SK-N-SH (cell line): ENCODE data around the gene CMBL.

ENCODE experiments used
- EP300 ChIP-seq, 2 experiments: IDR thresholded peaks; 2 replicates each; pipeline versions ENCODE4 v1.4.0 to v1.6.1; 2012; ENCODE audit warnings: borderline replicate concordance in 1 of 2, low read depth in 1 of 2, low read length in 1 of 2
- FOXM1 ChIP-seq: IDR thresholded peaks from 2 replicates; pipeline ENCODE4 v1.4.0; 2012; ENCODE audit warnings: low read depth, mild to moderate bottlenecking
- MEF2A ChIP-seq: IDR thresholded peaks from 2 replicates; pipeline ENCODE4 v1.4.0; 2012; ENCODE audit warnings: low read depth, borderline replicate concordance
- MXI1 ChIP-seq: IDR thresholded peaks from 2 replicates; pipeline ENCODE4 v1.6.1; 2012; ENCODE audit warnings: mild to moderate bottlenecking, low read depth, low read length, improper control_type of control experiment
- NRF1 ChIP-seq: IDR thresholded peaks from 2 replicates; pipeline ENCODE4 v1.6.1; 2012; ENCODE audit warnings: low read depth, mild to moderate bottlenecking, low read length
- POLR2AphosphoS5 ChIP-seq: IDR thresholded peaks from 2 replicates; pipeline ENCODE4 v1.6.1; 2012; ENCODE audit warnings: low read depth, low read length
- TAF1 ChIP-seq: IDR thresholded peaks from 2 replicates; pipeline ENCODE4 v1.6.1; 2012; ENCODE audit warnings: low read depth, mild to moderate bottlenecking, low read length, moderate library complexity, borderline replicate concordance
- YY1 ChIP-seq: IDR thresholded peaks from 2 replicates; pipeline ENCODE4 v1.4.0; 2012; ENCODE audit warnings: low read depth, mild to moderate bottlenecking
- TF ChIP-seq, protein P1 (sequence below): fragments of 200-600 bp; sonication (generic); IDR thresholded peaks from 2 replicates; pipeline ENCODE4 v1.6.1; 2017; ENCODE audit warnings: antibody characterized with exemption, mild to moderate bottlenecking, moderate library complexity
- TF ChIP-seq, protein P2 (sequence below): IDR thresholded peaks from 2 replicates; pipeline ENCODE4 v1.4.0; 2012; ENCODE audit warnings: low read depth, borderline replicate concordance
- TF ChIP-seq, protein P3 (sequence below): fragments of 150-350 bp; IDR thresholded peaks from 2 replicates; pipeline ENCODE4 v1.6.1; 2017; ENCODE audit warnings: antibody characterized with exemption, low read length, low read depth, borderline replicate concordance

DNA sequence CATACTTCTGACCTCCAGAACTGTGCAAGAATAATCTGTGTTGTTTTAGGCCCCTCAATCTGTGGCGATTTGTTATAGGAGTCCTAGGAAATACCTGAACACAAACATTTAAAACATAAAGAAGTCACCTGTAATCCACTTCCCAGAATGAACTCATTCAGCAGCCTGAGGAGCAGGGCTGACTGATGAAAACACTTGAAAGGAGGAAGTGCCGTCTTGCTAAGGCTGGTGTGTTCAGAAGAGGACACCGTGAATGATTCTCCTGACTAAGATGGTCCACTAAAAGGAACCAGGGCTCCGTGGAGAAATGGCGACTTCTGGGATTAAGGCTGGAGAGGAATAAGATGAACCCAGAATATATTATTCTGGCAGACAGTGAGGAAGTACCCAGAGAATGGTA, 27.1 kb upstream of the CMBL start:
- TF ChIP-seq, protein P1, sequence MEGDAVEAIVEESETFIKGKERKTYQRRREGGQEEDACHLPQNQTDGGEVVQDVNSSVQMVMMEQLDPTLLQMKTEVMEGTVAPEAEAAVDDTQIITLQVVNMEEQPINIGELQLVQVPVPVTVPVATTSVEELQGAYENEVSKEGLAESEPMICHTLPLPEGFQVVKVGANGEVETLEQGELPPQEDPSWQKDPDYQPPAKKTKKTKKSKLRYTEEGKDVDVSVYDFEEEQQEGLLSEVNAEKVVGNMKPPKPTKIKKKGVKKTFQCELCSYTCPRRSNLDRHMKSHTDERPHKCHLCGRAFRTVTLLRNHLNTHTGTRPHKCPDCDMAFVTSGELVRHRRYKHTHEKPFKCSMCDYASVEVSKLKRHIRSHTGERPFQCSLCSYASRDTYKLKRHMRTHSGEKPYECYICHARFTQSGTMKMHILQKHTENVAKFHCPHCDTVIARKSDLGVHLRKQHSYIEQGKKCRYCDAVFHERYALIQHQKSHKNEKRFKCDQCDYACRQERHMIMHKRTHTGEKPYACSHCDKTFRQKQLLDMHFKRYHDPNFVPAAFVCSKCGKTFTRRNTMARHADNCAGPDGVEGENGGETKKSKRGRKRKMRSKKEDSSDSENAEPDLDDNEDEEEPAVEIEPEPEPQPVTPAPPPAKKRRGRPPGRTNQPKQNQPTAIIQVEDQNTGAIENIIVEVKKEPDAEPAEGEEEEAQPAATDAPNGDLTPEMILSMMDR, result no peak
- TF ChIP-seq, protein P2, sequence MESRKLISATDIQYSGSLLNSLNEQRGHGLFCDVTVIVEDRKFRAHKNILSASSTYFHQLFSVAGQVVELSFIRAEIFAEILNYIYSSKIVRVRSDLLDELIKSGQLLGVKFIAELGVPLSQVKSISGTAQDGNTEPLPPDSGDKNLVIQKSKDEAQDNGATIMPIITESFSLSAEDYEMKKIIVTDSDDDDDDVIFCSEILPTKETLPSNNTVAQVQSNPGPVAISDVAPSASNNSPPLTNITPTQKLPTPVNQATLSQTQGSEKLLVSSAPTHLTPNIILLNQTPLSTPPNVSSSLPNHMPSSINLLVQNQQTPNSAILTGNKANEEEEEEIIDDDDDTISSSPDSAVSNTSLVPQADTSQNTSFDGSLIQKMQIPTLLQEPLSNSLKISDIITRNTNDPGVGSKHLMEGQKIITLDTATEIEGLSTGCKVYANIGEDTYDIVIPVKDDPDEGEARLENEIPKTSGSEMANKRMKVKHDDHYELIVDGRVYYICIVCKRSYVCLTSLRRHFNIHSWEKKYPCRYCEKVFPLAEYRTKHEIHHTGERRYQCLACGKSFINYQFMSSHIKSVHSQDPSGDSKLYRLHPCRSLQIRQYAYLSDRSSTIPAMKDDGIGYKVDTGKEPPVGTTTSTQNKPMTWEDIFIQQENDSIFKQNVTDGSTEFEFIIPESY, result no peak
- TF ChIP-seq MXI1 (no peak), YY1 (no peak), MEF2A (no peak), NRF1 (no peak), TAF1 (no peak), POLR2AphosphoS5 (no peak), EP300 (IDR thresholded peaks at IDR 0.05; ENCODE audit: borderline replicate concordance in 1 of 2, low read depth in 1 of 2, low read length in 1 of 2) (no peak), FOXM1 (no peak)
- TF ChIP-seq, protein P3, sequence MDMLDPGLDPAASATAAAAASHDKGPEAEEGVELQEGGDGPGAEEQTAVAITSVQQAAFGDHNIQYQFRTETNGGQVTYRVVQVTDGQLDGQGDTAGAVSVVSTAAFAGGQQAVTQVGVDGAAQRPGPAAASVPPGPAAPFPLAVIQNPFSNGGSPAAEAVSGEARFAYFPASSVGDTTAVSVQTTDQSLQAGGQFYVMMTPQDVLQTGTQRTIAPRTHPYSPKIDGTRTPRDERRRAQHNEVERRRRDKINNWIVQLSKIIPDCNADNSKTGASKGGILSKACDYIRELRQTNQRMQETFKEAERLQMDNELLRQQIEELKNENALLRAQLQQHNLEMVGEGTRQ, result no peak
